ENCODE measurements around the gene BCAS3. TPM values are rescaled to one million over a fixed set of nuclear protein-coding genes. Genes with fewer than 3 reads are reported as not detected.

The BCAS3 gene
- polyA plus RNA-seq, 3 donors, result 10.3 to 19.1 (median 14.7) TPM

GRCh38 chr17:60901806-60902205 lies 224.2 kb downstream of the BCAS3 start:
- Mint-ChIP-seq H3K4me3 (no peak overlapping the region), H3K36me3 (peaks cover 3 to 10% of the 10 kb centered on the region in 2 donors), H3K27me3 (ENCODE audit: low read depth in 3 of 3) (no peaks in the 10 kb centered on the region), H3K9me3 (peaks cover 5 to 19% (median 13%) of the 10 kb centered on the region in 7 donors), H3K27ac (no peak overlapping the region), H3K4me1 (peaks cover 10% of the 10 kb centered on the region)
- intact Hi-C loops (cut with micrococcal nuclease), result no loop called here
- no peaks in the 10 kb centered on the region for H3K79me2 ChIP-seq (ENCODE audit: insufficient read depth, low read length)
- TF ChIP-seq CTCF (IDR thresholded peaks at IDR 0.05), result no peak
- no peaks in the 10 kb centered on the region for H3K36me3 ChIP-seq (replicated peaks in 1 of 2; ENCODE audit: control insufficient read depth in 1 of 2, insufficient read depth in 2 of 2, low read length in 2 of 2)
- no peak overlapping the region for H2AFZ ChIP-seq (ENCODE audit: insufficient read depth, low read depth, low read length, poor library complexity, severe bottlenecking)
- WGBS (ENCODE audit: insufficient coverage), result no CpG with 5 or more reads among the region's 2 CpGs
- no peak overlapping the region for H3K27ac ChIP-seq (ENCODE audit: low read depth in 1 of 2, low read length in 2 of 2)
- H3K9ac ChIP-seq (ENCODE audit: insufficient read depth, low read length, poor library complexity, severe bottlenecking), result no peak overlapping the region
- no peaks in the 10 kb centered on the region for H3K27me3 ChIP-seq (ENCODE audit: control insufficient read depth in 2 of 2, insufficient read depth in 2 of 2, low read length in 2 of 2)
- no peak for DNase-seq
- H4K20me1 ChIP-seq (ENCODE audit: insufficient read depth, low read length), result no peaks in the 10 kb centered on the region
- H3K9me3 ChIP-seq (replicated peaks in 1 of 2; ENCODE audit: control insufficient read depth in 1 of 2, insufficient read depth in 1 of 2, low read length in 2 of 2), result peaks cover 5 to 15% of the 10 kb centered on the region in 2 donors
- no peak overlapping the region for H3K4me3 ChIP-seq (replicated peaks in 1 of 3; ENCODE audit: low read depth in 2 of 3, low read length in 3 of 3)
- peaks cover 0 to 4% of the 10 kb centered on the region in 2 donors for H3K4me1 ChIP-seq (ENCODE audit: control insufficient read depth in 1 of 2, insufficient read depth in 2 of 2, low read length in 2 of 2)
- H3K4me2 ChIP-seq (replicated peaks; ENCODE audit: extremely low read depth, low read length, poor library complexity, severe bottlenecking), result no peak overlapping the region

DNA sequence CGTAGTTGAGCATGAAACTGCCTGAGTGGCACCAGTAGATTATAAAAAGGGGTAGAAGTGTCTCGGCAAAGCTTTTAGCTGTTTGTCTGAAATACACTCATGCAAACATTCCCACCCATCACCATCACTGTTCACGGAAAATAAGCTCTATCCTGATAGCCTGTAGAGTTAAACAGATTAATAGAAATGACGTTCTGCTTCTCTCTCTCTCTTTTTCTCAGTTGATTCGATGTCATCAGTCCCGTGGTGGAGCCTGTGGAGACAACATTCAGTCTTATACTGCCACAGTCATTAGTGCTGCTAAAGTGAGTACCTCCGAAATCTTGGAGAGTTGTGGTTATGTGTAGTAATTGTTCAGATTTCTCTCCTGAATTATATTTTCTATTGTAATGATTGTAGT lies 224.7 kb downstream of the BCAS3 start:
- no peak for DNase-seq
- H4K20me1 ChIP-seq (ENCODE audit: insufficient read depth, low read length), result no peaks in the 10 kb centered on the region
- peaks cover 0 to 13% (median 7%) of the 10 kb centered on the region in 7 donors for H3K9me3 Mint-ChIP-seq
- H3K9ac ChIP-seq (ENCODE audit: insufficient read depth, low read length, poor library complexity, severe bottlenecking), result no peak overlapping the region
- no peaks in the 10 kb centered on the region for H3K36me3 ChIP-seq (replicated peaks in 1 of 2; ENCODE audit: control insufficient read depth in 1 of 2, insufficient read depth in 2 of 2, low read length in 2 of 2)
- WGBS (ENCODE audit: insufficient coverage), result 100% methylated on average over 1 of the region's 7 CpGs
- H3K4me1 ChIP-seq (ENCODE audit: control insufficient read depth in 1 of 2, insufficient read depth in 2 of 2, low read length in 2 of 2), result peaks cover 0 to 4% of the 10 kb centered on the region in 2 donors
- H3K27me3 Mint-ChIP-seq (ENCODE audit: low read depth in 3 of 3), result no peaks in the 10 kb centered on the region
- intact Hi-C loops (cut with micrococcal nuclease), result no loop called here
- H3K4me2 ChIP-seq (replicated peaks; ENCODE audit: extremely low read depth, low read length, poor library complexity, severe bottlenecking), result no peak overlapping the region
- H3K4me3 ChIP-seq (replicated peaks in 1 of 3; ENCODE audit: low read depth in 2 of 3, low read length in 3 of 3), result no peak overlapping the region
- H3K9me3 ChIP-seq (replicated peaks in 1 of 2; ENCODE audit: control insufficient read depth in 1 of 2, insufficient read depth in 1 of 2, low read length in 2 of 2), result peaks cover 0 to 15% of the 10 kb centered on the region in 2 donors
- H3K4me1 Mint-ChIP-seq, result peaks cover 10% of the 10 kb centered on the region
- no peak overlapping the region for H2AFZ ChIP-seq (ENCODE audit: insufficient read depth, low read depth, low read length, poor library complexity, severe bottlenecking)
- H3K27ac ChIP-seq (ENCODE audit: low read depth in 1 of 2, low read length in 2 of 2), result no peak overlapping the region
- TF ChIP-seq CTCF (IDR thresholded peaks at IDR 0.05), result no peak
- peaks cover 0 to 8% of the 10 kb centered on the region in 2 donors for H3K36me3 Mint-ChIP-seq
- H3K4me3 Mint-ChIP-seq, result no peak overlapping the region
- H3K27me3 ChIP-seq (ENCODE audit: control insufficient read depth in 2 of 2, insufficient read depth in 2 of 2, low read length in 2 of 2), result no peaks in the 10 kb centered on the region
- no peaks in the 10 kb centered on the region for H3K79me2 ChIP-seq (ENCODE audit: insufficient read depth, low read length)
- H3K27ac Mint-ChIP-seq, result no peak overlapping the region

Data from CD14-positive monocyte (primary cell).